PC-9 (cell line): ENCODE results near the gene BRD1.

Source experiments
- EZH2 ChIP-seq: fragments of 200-600 bp; sonication (generic); IDR thresholded peaks from 2 replicates; pipeline ENCODE4 v1.8.0; 2017; ENCODE audit warnings: antibody characterized with exemption, low read depth
- TF ChIP-seq, protein P1 (sequence below): fragments of 200-600 bp; sonication (generic); conservative IDR thresholded peaks from 2 replicates; pipeline ENCODE4 v1.6.1; 2017; ENCODE audit warnings: mixed run types, antibody characterized with exemption, mild to moderate bottlenecking, moderate library complexity

GRCh38 chr22:49828599-49828965 is 909 bp upstream of the BRD1 start:
- TF ChIP-seq, protein P1, sequence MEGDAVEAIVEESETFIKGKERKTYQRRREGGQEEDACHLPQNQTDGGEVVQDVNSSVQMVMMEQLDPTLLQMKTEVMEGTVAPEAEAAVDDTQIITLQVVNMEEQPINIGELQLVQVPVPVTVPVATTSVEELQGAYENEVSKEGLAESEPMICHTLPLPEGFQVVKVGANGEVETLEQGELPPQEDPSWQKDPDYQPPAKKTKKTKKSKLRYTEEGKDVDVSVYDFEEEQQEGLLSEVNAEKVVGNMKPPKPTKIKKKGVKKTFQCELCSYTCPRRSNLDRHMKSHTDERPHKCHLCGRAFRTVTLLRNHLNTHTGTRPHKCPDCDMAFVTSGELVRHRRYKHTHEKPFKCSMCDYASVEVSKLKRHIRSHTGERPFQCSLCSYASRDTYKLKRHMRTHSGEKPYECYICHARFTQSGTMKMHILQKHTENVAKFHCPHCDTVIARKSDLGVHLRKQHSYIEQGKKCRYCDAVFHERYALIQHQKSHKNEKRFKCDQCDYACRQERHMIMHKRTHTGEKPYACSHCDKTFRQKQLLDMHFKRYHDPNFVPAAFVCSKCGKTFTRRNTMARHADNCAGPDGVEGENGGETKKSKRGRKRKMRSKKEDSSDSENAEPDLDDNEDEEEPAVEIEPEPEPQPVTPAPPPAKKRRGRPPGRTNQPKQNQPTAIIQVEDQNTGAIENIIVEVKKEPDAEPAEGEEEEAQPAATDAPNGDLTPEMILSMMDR = no peak
- no peak for TF ChIP-seq EZH2
